ENCODE results near the gene MLLT1. TPM values are rescaled to one million over a fixed set of nuclear protein-coding genes. Genes with fewer than 3 reads are reported as not detected.
"Not testable (repeated sequence)": the region's sequence is repeated elsewhere in the genome, so short reads cannot be mapped to it uniquely, and the experiment has no call there.

The MLLT1 gene
- total and polyA plus RNA-seq, 2 donors = 7.5 to 46.6 TPM

DNA sequence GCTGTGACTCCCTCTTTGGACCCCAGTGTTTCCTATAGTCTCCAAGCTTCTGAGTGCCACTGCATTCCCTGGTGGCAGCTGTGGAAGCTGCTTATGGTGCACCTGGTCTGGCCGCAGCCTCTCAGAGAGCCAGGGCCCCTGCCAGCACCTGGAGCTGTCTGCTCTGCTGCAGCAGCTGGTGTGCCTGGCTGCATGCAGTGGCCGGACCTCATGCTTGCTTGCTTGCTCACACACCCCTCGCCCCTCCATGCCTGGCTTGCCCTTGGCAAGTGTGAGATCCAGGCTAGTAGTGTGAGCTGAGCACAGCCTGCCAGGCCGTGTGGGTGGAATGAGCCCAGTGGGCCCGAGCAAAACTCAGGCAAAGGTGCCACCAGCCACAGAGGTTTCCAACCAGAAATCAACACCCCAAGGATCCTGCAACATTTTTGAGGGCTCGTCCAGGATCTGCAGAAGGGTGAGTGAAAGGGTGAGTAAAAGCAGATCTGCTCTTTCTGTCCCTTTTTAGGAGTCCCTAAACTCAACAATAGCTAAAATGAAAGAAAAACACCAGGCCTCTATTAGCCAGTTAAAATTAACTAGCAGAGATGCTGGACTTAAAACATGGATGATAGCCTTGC, 7.6 kb upstream of the MLLT1 start:
- 85% methylated on average over 6 of the region's 6 CpGs for WGBS
- H3K4me3 ChIP-seq (ENCODE audit: low read depth, low read length) = no peak overlapping the region
- DNase-seq (ENCODE audit: extremely low spot score) = no peak
- no peaks in the 10 kb centered on the region for H3K4me1 ChIP-seq (ENCODE audit: insufficient read depth)
- no peak overlapping the region for H3K27ac ChIP-seq (ENCODE audit: low read depth)
- no peaks in the 10 kb centered on the region for H3K36me3 ChIP-seq (ENCODE audit: insufficient read depth)

DNA sequence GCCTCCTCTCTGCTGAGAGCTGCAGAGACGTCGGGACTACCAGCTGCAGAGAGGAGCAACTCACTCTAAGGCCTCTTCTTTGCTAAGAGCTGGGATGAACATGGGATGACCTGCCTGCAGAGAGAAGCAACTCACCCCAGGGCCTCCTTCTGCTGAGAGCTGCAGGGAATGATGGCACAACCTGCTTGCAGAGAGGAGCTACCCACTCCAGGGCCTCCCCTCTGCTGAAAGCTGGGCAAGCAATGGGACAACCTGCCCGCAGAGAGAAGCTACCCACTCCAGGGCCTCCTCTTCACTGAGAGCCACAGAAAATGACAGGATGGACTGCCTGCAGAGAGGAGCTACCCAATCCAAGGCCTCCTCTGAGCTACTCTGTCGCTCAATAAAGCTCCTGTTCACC, 6.9 kb upstream of the MLLT1 start:
- Histone ChIP-seq H3K36me3 (ENCODE audit: insufficient read depth) (no peaks in the 10 kb centered on the region), H3K27ac (ENCODE audit: low read depth) (no peak overlapping the region), H3K4me1 (ENCODE audit: insufficient read depth) (no peaks in the 10 kb centered on the region), H3K4me3 (ENCODE audit: low read depth, low read length) (no peak overlapping the region)
- DNase-seq (ENCODE audit: extremely low spot score) = no peak
- 83% methylated on average over 4 of the region's 4 CpGs for WGBS

DNA sequence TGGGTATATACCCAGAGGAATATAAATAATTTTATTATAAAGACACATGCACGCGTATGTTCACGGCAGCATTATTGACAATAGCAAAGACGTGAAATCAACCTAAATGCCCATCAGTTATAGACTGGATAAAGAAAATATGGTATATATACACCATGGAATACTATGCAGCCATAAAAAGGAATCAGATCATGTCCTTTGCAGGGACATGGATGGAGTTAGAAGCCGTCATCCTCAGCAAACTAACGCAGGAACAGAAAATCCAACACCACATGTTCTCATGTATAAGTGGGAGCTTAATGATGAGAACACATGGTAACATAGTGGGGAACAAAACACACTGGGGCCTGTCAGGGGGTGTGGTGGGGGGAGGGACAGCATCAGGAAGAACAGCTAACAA, 2.6 kb upstream of the MLLT1 start:
- not testable (repeated sequence) for H3K4me3 ChIP-seq (ENCODE audit: low read depth, low read length); H3K36me3 ChIP-seq (ENCODE audit: insufficient read depth); DNase-seq (ENCODE audit: extremely low spot score); H3K4me1 ChIP-seq (ENCODE audit: insufficient read depth); H3K27ac ChIP-seq (ENCODE audit: low read depth)
- 86% methylated on average over 6 of the region's 6 CpGs for WGBS

DNA sequence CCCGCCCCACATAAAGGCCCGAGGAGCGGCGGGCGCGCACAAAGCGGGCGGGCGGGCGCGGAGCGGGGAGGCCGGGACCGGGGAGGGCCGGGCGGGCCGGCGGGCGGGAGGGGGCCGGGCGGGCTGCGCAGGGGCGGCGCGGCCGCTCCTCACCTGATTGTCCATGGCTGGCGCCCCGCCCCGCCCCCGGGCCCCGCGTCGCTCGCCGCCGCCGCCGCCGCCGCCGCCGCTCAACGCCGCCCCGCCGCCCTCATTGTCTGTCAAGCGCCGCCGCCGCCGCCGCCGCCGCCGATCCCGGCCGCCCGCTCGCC, 200 bp downstream of the MLLT1 start:
- DNase-seq (ENCODE audit: extremely low spot score) = no peak
- peak overlapping the region; percentile 99 for H3K4me3 ChIP-seq (ENCODE audit: low read depth, low read length)
- peak overlapping the region; percentile 66 for H3K27ac ChIP-seq (ENCODE audit: low read depth)
- H3K36me3 ChIP-seq (ENCODE audit: insufficient read depth) = no peaks in the 10 kb centered on the region
- under 1% methylated on average over 59 of the region's 59 CpGs for WGBS
- peaks cover 2% of the 10 kb centered on the region for H3K4me1 ChIP-seq (ENCODE audit: insufficient read depth)

DNA sequence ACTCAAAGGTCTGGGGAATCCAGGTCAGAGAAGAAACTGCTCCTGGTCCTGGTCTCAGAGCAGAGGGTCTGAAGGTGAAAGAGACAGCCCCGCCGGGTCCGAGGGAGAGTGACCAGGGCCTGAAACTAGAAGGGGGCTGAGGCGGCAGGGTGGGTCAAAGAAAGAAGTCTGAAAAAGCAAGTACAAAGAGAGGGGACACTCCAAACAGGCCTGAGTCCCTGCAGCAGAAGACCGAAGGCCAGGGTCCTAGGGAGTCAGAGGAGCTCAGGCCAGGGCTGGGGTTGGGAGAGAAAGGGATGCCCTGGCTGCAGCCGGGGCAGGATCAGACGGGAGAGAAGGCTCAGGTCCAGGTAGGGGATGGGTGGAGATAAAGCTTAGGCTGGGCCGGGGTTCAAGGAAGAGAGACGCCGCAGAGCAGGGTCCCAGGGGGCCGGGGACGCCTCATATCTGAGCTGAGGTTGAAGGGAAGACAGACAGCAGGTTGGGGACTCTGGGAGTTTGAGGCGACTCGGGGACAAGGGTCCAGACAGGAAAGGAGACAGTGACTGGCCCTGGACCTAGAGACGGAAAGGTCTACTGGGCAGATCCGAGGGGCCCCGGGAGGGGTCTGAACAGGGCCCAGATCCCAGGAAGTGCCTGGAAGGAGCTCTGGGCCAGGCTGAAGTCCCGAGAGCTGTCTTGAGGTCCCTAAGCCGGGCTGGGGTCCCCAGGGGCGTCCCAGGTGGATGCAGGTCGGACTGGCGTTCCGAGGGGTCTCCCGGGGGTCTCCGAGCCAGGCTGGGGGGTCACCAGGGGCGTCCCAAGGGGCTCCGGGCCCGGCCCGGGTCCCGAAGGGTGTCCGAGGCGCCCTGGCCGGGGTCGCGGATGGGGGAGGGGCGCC, 795 bp downstream of the MLLT1 start:
- WGBS = 6% methylated on average over 36 of the region's 36 CpGs

DNA sequence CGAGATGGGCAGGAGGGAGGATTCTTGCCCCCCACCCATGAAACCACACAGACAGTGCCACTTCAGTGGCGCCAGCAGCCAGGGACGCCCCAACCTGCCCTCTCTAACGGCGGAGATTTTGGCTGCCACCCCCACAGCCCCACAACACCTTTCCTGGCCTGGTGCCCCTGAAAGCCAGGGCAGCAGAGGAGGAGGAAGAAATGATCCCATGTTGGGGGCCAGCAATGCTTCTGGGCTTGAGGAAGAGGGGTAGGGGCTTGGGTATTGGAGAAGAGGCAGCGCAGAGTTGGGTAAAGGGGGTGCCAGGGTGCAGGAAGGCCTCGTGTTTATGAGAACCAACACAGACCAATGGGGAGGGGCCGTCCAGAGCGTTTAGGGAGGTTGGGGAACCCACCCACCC, 1.7 kb downstream of the MLLT1 start:
- Histone ChIP-seq H3K4me3 (ENCODE audit: low read depth, low read length) (no peak overlapping the region), H3K36me3 (ENCODE audit: insufficient read depth) (no peaks in the 10 kb centered on the region), H3K27ac (ENCODE audit: low read depth) (no peak overlapping the region), H3K4me1 (ENCODE audit: insufficient read depth) (peaks cover 5% of the 10 kb centered on the region)
- WGBS = 64% methylated on average over 9 of the region's 9 CpGs
- DNase-seq (ENCODE audit: extremely low spot score) = no peak

More for the DNA sequence above, 795 bp downstream of the MLLT1 start:
- Histone ChIP-seq H3K4me1 (ENCODE audit: insufficient read depth) (peaks cover 5% of the 10 kb centered on the region), H3K27ac (ENCODE audit: low read depth) (peak overlapping the region; percentile 46), H3K36me3 (ENCODE audit: insufficient read depth) (no peaks in the 10 kb centered on the region), H3K4me3 (ENCODE audit: low read depth, low read length) (peak overlapping the region; percentile 99)
- DNase-seq (ENCODE audit: extremely low spot score) = no peak

DNA sequence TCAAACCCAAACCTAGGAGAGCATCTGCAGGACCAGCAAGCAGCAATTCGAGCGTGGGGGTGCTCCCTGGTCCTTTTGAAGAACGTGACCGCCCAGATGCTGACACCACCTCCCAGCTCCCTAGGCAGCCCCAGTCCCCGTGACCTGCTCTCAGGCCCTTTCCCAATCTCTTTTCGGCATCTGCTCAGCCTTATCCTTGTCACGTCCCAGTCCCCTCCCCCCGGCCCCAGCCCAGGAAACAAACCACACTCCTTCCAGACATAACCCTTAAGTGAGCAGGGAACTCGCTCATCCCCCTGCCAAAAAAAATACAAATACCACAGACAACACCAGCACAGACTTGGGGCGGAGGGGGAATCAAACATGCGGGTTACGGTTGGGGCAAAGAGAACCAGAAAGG, 3.3 kb downstream of the MLLT1 start:
- no peak overlapping the region for H3K4me3 ChIP-seq (ENCODE audit: low read depth, low read length)
- DNase-seq (ENCODE audit: extremely low spot score) = no peak

DNA sequence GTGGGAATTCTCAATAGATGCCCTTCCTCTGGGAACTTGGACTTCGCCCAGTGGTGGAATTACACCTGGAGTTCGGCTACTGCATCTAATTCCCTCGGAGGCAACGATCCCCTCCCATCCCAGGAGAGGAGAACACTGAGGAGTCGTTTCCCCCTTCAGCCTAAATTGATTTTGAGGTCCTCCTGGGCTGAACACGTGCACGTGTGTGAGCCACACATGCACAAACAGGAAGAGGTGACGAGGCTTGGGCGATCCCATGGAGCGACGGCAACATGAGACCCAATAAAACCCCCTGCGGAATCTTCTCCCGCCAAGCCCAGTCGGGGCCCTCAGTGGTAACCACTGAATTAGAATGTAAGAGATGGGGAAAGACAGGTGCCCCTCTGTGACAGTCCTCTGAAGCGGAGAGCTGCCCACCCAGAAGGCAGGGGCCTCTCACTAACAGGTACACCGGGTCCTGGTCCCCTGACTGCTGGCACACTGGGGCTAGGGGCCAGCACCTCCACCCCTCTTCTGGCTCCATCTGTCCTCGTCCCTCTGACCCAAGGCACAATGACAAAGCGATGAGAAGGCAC, 4.5 kb downstream of the MLLT1 start:
- Histone ChIP-seq H3K4me3 (ENCODE audit: low read depth, low read length) (no peak overlapping the region), H3K27ac (ENCODE audit: low read depth) (peak overlapping the region; percentile 63), H3K4me1 (ENCODE audit: insufficient read depth) (peaks cover 6% of the 10 kb centered on the region), H3K36me3 (ENCODE audit: insufficient read depth) (no peaks in the 10 kb centered on the region)
- WGBS = 80% methylated on average over 18 of the region's 18 CpGs
- no peak for DNase-seq (ENCODE audit: extremely low spot score)

More for the DNA sequence above, 3.3 kb downstream of the MLLT1 start:
- whole genome bisulfite sequencing = 30% methylated on average over 12 of the region's 12 CpGs
- H3K27ac ChIP-seq (ENCODE audit: low read depth) = peak overlapping the region; percentile 47
- H3K36me3 ChIP-seq (ENCODE audit: insufficient read depth) = no peaks in the 10 kb centered on the region
- H3K4me1 ChIP-seq (ENCODE audit: insufficient read depth) = peaks cover 5% of the 10 kb centered on the region

DNA sequence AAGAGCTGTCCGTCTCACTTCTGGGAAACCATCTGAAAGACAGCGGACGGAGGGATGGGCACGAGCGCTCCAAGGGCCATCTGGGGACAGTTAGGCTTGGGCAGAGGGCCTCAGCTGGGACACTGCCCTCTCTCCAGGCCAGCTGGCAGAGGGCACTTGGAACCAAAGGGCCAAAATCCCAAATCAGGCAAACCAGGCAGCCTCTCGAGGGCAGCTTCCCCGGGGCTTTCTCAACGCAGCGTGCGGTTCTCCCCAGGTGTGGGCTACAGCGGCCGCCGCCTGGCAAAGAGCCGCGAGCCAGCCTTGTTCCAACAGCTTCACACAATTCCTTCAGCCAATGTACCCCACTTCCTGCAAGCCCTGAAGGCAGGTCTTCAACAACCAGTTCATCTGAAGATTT, 5.0 kb downstream of the MLLT1 start:
- 83% methylated on average over 15 of the region's 15 CpGs for whole genome bisulfite sequencing

DNA sequence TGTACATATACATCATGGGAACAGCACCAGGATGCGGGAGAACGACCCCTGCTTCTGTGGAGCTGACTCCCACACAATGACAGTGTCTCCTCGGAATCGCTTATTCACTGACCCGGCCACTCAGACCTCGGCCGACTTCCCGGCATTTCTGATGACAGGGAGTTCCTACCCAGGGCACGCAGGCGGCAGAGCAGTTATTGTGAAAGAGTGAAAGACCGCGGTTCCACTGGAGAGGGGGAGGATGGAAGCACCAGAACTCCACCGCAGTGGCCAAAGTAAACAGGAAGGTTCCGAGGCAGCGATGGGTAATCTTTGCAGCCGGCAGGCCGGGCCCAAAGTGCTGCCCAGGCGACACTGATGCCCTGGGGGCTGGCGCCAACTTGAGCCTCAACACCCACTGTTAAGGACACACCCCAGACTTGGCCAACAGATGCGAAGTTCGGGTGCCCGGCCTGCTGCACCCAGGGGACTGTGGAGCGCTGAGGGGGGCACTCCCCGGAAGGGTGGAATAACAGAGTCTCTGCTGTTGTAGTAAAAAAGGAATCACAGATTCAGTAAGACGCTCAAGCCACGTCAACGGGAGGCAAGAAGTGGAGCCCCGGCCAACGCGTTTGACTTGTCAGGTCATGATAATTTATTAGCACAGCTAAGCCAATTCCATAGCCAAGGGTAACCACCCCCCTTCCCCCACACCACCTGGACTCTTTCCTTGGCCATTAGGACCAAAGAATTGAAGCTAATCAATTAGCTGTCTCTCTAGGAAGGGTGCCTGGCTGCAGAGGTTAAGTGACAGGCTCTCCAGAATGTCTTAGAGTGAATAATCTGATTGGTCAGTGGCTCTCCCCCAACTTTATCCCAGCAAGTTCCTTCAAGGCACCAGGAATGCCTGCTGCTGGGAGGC, 5.8 kb downstream of the MLLT1 start:
- Histone ChIP-seq H3K4me3 (ENCODE audit: low read depth, low read length) (no peak overlapping the region), H3K27ac (ENCODE audit: low read depth) (peak overlapping the region; percentile 76), H3K36me3 (ENCODE audit: insufficient read depth) (no peaks in the 10 kb centered on the region), H3K4me1 (ENCODE audit: insufficient read depth) (peaks cover 6% of the 10 kb centered on the region)
- no peak for DNase-seq (ENCODE audit: extremely low spot score)
- 8% methylated on average over 30 of the region's 30 CpGs for WGBS

More for the DNA sequence above, 5.0 kb downstream of the MLLT1 start:
- no peaks in the 10 kb centered on the region for H3K36me3 ChIP-seq (ENCODE audit: insufficient read depth)
- peaks cover 6% of the 10 kb centered on the region for H3K4me1 ChIP-seq (ENCODE audit: insufficient read depth)
- no peak overlapping the region for H3K4me3 ChIP-seq (ENCODE audit: low read depth, low read length)
- peak overlapping the region; percentile 63 for H3K27ac ChIP-seq (ENCODE audit: low read depth)
- no peak for DNase-seq (ENCODE audit: extremely low spot score)

DNA sequence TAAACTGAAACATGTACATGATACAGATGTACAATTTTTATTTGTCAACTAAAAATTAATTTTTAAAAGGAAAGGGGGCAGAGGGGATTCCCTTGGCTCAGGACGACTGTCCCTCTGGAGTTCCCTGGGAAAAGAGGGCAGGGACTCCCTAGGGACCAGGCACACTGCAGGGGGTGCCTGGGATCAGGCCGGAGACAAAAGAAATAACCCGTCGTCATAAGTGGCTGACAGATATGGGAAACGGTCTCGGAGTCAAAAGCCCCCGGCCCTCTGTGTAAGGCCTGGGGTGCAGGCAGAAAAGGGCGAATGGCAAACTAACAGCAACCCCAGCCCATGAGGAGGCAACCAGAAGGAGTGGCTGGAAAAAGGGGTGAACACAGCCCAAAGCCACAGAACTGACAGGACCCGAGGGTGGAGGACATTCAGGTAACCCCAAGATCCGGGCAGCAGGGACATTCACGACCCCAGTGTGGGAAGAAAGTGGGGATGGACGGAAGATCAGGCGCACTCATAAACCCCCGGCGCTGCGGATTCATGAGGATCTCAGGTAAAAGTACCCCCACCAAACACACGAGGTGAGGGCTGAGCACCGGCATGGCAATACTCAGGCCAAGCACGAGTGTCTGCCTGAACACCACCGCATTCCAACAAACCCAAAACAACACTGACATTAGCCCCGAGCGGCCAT, 6.7 kb downstream of the MLLT1 start:
- DNase-seq (ENCODE audit: extremely low spot score) = no peak
- H3K4me3 ChIP-seq (ENCODE audit: low read depth, low read length) = no peak overlapping the region
- peak overlapping the region; percentile 76 for H3K27ac ChIP-seq (ENCODE audit: low read depth)
- no peaks in the 10 kb centered on the region for H3K36me3 ChIP-seq (ENCODE audit: insufficient read depth)
- WGBS = 70% methylated on average over 22 of the region's 22 CpGs
- peaks cover 6% of the 10 kb centered on the region for H3K4me1 ChIP-seq (ENCODE audit: insufficient read depth)

DNA sequence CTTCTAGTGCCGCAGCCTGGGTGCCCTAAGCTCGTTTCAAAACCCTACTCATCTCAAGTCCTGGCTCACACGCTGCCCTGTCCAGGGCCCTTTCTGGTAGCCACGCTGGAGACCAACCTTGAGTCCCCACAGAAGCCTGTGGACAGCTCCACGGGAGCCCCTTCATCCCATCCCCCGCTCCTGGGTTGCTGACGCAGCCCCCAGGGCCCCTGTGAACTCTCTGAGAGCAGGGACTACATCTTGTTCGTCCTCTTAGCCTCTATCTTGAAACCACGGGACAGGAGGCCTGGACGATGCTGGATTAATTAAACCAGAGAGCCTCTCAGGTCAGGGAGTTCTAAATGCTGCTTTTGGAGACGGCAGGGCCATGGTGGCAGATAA, 7.4 kb downstream of the MLLT1 start:
- Histone ChIP-seq H3K4me3 (ENCODE audit: low read depth, low read length) (no peak overlapping the region), H3K27ac (ENCODE audit: low read depth) (peak overlapping the region; percentile 52), H3K4me1 (ENCODE audit: insufficient read depth) (peaks cover 6% of the 10 kb centered on the region), H3K36me3 (ENCODE audit: insufficient read depth) (no peaks in the 10 kb centered on the region)
- DNase-seq (ENCODE audit: extremely low spot score) = no peak
- 29% methylated on average over 11 of the region's 11 CpGs for WGBS
